ENCODE measurements around the gene CHST15.

CHST15 gene

DNA sequence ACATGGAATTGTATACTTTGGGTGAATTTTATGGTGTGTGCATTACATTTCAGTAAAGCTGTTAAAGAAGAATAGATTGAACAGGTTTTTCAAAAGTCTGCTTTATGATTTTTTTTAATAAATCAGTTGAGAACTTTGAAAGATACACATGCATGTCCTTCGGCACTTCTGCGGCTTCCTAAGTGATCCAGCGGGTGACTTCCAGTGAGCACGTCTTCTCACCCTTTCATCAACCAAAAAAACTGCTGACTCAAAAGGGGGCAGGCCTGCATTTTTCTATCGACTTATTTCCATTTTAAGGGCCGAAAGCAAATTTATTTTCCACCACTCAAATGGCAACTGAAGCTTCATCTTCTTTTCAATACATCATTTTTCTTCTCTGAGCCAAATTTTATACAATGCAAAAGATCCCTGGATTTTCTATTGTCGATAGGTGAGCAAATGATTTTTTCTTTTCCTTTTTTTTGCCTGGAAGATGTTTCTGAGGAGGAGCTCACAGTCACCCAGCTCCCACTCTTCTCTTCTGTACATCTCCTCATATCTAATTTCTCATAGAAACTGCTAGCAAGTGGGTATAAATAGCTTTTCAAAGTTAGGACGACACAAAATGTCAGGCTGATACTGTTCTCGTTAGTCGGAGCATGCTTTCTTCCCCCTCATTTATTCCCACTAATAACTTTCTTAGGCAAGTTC is 10.2 kb downstream of the CHST15 start:
- in situ Hi-C loops (cut with MboI; ENCODE audit: low sequenced_read_pairs): no loop called here

DNA sequence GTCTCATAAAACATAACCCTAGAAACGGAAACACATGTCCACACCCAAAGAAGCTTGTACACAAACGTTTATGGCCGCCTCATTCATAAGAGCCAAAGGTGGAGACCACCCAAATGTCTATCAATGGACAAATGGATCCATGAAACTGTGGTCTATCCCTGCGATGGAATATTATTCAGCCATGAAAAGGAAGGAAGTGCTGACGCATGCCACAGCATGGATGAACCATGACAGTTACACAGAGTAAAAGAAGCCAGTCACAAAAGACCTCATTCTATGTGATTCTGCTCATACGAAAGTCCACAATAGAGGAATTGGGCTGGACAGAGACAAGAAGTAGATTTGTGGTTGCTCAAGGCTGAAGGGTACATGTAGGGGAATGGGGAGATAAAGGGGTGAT is 10.8 kb downstream of the CHST15 start:
- in situ Hi-C loops (cut with MboI; ENCODE audit: low sequenced_read_pairs): no loop called here

DNA sequence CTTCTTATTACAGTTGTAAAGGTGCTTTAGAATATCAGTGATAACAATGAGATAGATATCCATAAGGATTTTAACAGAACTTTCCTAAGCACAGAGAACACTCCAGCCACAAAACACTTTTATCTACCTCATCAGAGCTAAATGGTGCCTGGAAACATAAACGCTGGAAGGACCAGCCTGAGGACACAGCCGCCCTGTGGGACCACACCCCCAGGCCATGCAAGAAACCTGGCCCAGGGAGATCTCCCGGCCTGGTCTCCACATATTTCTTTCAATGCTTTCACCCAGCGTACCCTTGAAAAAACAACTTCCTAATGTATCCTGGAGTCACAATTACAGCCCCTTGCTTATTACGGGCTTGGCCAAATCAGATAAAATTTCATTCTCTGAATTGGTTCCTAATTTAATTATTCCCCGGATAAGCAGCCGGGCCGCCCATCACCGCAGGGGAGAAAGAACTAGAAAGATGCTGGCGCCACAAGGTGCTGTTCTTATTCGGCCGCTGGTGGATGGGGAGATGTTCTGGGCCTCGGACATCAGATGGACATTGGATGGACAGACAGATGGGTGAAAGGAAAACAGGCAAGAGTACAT is 11.8 kb downstream of the CHST15 start:
- in situ Hi-C loops (cut with MboI; ENCODE audit: low sequenced_read_pairs): no loop called here

DNA sequence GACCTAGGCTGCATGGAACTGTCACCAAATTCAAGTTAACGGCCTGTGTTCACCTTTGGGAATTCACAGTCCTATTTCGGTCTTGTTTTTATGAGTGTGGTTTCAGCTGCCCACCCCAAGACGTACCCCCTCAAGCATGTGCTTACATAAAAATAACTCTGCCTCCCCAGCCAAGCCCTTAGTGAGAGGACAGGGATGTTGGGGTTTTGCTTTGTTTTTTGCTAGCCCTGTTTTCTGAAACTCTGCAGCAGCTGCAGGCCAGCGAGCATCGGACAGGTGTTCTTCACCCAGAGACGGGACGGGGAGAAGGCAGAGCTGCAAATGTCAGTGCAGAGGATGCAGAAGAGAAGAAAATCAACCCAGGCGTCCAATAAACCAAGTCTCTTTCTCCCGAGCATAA is 13.5 kb downstream of the CHST15 start:
- in situ Hi-C loops (cut with MboI; ENCODE audit: low sequenced_read_pairs): no loop called here

DNA sequence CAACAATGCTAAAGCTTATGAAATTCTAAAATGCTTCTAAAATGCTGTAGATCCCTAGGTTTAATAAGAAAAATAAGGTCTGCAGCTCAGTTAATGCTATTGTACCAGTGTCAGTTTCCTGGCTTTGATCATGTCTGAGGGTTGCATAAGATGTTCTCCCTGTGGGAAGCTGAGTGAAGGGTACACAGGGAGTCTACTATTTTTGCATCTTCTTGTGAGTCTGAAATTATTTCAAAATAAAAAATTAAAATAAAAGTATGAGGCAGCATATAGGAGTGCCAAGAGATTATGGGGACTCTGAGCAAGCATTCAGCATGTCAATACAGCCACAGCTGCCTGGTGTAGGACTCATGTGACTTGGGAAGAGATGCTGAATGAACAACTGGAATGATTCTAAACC is 14.7 kb downstream of the CHST15 start:
- in situ Hi-C loops (cut with MboI; ENCODE audit: low sequenced_read_pairs): no loop called here

DNA sequence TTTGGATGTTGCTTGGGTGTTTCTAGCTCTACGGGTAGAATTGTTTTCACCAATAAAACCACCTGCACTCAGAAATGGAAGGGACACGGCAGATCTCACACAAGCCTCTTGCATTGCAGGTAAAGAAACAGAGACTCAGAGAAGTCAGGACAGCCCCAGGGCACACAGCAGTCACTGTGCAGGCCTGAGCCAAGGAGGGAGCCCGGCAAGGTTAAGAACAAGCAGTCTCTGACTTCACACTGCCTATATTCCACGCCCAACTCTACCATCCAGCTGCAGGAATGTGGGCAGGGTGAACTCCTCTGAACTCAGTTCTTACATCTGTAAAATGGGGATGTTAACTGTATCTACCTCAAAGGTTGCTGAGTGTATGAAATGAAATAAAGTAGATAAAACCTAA is 15.4 kb downstream of the CHST15 start:
- in situ Hi-C loops (cut with MboI; ENCODE audit: low sequenced_read_pairs): no loop called here

DNA sequence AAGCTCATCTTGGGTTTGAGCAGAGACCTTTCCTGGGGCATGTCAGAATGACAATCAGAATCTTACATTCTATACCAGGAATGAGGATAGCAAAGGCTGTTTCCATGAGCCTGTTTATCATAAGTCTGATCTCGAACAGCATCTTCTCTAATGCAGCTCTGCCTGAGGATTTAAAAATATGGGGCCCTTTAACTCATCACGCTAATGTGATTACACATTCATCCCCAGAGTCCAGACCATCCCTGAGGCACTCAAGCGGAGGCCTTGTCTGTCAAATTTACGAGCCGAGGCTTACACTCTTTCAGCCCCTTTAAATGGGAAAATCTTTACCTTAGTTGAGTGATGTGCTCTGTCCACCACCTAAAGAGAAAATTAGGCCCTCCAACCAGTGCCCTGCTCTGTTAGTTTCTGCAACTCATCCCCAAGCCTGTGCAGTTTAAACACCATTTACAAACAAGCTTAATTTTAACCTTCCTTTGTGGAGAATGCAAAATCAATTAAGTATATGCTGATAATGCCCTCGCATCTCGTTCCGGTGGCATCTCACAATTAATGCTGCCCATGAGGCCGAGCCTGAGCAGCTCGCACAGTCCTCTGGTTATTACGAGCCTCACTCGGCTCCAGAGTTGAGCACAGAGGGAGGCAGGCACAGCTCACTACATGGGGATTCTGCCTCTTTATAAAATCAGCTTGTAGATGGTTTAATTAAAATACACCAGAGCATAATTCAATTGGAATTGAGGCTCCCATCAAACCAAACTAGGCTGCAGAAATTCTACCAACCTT is 16.0 kb downstream of the CHST15 start:
- in situ Hi-C loops (cut with MboI; ENCODE audit: low sequenced_read_pairs): no loop called here

DNA sequence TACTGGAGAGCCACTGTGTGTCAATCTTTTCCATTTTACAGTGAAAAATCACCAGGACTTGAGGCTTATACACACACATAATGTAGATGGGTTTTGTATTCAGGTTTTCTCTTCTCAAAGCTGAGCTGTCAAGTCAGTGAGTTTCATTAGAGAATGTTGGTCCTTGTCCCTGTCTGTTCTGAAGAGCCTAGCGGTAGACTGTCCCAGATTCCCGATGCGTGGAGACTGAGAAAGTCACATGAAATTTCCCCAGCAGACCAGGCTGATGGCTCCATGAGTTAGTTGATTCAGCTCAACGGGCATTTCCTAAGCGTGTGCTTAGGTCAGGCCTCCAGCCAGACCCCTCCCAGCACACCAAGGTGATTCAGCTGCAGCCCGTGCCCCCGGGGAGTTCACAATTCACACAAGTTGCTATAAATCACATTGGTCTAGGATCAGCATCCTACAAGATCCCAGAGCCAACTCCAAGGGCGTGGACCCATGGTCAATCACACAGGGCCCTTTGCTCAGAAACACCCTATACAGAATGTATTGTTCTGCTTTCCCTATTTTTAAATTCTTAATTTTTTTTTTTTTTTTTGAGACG is 17.2 kb downstream of the CHST15 start:
- in situ Hi-C loops (cut with MboI; ENCODE audit: low sequenced_read_pairs): no loop called here

DNA sequence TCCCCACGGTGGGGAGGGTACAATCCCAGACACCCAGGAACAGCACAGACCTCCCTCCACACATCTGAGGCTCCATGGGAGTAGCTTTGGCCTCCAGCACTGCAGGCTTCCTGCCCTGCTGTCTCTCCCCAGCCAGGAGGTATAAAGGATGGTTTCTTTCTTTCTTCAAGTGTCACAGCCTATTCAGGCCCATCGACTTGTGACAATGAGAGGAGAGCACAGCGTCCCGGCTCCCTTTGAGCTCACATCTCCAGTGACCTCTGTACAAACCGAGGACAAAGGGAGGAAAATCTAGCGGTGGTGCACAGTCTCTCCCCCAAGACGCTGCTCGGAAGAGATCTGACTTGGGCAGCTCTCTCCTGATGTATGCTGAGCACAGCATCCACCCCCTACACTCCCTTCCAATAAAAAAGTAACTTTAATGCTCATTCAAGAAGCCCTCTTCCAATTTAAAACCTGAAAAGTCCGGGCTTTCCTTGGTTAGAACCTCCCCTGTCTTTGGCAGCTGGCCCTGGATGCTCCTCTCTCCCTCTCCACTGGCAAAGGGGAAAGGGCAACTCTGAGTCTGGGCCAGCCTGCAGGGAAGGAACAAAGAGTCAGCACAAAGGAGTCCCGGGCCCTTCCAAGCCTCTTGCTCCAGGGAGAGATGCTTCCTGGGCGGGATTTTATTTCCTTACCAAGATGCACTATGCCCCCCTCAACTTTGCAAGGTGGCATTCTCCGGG is 18.0 kb downstream of the CHST15 start:
- in situ Hi-C loops (cut with MboI; ENCODE audit: low sequenced_read_pairs): no loop called here

DNA sequence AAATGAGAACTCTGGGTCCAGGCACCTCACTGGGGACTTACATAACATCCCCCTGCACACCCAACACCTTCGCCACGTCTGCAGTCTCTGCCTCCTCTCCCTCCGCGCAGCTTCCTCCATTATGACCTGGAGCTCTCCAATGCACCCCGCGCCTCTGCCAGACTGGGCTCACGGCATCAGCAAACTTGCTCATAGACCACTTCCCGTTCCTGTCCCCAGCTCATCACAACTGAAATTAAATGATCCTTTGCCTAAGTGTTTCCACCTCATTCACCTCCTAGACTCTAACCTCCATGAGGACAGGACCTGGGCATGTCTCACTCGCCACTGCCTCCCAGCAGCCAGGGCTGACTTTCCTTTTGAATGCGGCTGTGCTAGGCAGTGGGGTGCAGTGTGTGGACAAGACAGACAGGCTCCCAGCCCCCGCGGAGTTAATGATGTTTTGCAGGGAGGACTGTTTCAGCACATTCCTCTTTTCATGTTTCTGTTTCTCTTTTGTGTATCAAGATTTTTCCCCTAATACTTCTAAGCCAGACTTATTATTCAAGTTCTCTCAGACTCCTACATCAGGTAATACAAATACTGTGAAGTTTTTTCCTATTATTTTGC is 18.8 kb downstream of the CHST15 start:
- in situ Hi-C loops (cut with MboI; ENCODE audit: low sequenced_read_pairs): no loop called here

DNA sequence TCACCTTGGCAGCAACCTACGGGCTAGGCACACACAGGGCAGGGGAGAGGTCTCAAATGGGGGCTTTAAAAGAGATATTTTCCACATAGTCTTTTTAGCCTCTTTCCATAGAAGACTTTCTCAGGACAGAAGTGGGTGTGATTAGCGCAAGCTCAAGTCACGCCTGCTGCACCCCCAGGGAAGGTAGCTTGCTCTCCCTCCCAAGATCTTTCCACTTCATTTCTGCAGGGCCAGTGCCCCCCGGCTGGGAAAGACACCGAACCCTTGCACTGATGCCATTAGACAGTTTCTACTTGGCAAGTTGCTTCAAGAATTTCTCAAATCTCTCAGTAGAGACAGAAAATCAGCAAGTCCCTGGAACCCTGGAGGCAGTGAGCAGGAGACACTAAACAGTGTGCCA is 19.4 kb downstream of the CHST15 start:
- in situ Hi-C loops (cut with MboI; ENCODE audit: low sequenced_read_pairs): no loop called here

DNA sequence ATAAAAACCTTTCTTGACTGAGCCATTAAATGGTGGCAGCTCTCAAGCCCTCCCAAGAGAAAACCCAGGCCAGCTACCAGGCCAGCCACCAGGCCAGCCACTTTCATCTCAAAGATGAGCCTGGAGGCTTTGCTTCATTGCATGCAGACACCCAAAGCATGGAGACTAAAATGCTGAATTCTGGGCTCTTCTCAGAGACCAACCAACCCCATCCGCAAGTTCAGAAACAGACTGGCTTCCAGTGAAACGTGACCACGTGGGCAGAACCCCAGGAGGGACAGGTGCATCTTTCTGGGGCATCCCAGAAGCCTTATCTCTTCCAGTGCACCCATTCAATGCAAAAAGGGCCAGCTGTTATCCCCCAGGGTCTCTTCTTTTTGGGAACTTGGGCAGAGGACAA is 20.9 kb downstream of the CHST15 start:
- in situ Hi-C loops (cut with MboI; ENCODE audit: low sequenced_read_pairs): no loop called here

DNA sequence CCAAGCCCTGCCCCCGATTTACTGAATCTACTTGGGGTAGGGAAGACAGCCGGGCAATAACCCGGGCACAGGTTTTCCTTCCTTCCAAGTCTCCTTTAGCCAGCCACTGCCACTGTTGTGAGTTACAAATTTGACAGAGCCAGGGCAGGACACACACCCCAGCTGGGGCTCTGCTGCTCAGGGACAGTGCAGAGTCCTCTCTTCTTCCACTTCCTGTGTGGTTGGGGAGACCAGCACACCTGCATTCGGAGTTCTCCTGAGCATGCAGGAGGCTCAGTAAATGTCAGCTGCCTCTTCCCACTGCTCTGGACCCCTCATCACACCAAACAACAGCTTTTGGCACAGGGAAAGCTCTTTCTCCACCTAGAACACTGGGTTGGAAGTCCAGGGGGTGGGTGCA is 21.3 kb downstream of the CHST15 start:
- in situ Hi-C loops (cut with MboI; ENCODE audit: low sequenced_read_pairs): no loop called here

DNA sequence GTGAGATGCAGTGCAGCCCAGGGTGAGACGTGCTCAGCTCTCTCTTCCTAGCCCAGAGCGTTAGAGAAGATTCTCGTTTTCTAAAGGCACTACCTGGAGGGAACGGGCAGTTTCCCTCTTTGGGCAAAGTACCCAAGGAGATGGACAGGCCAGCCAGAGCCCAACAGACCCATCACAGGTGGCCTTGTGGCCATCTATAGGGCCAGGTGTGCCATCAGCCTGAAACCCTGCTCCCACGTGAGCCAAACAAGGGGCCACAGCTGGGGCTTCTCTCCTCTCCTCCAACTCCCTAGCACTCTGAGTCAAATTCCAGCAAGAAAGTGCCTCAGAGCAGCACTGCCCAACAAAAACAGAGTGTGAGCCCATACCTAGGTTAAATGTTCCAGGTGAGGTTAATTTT is 22.3 kb downstream of the CHST15 start:
- in situ Hi-C loops (cut with MboI; ENCODE audit: low sequenced_read_pairs): no loop called here

DNA sequence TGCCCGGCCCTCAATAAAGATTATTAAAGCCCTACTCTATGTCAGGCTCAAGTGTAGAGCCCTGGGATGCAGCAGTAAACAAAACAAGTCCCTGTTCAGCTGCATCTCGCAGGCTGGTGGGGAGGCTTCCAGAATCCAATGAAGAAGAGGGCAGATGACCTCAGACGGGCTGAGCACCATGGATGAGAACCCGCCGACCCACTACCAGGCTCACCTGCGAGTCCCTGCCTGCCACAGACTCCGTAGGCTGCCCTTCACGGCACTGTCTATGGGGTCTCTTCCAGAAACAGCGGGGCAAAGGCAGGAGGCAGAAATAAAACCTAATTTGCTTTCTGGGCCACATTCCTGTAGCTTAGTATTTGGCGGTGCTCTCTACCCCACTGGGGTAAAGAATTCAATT is 22.7 kb downstream of the CHST15 start:
- in situ Hi-C loops (cut with MboI; ENCODE audit: low sequenced_read_pairs): no loop called here

DNA sequence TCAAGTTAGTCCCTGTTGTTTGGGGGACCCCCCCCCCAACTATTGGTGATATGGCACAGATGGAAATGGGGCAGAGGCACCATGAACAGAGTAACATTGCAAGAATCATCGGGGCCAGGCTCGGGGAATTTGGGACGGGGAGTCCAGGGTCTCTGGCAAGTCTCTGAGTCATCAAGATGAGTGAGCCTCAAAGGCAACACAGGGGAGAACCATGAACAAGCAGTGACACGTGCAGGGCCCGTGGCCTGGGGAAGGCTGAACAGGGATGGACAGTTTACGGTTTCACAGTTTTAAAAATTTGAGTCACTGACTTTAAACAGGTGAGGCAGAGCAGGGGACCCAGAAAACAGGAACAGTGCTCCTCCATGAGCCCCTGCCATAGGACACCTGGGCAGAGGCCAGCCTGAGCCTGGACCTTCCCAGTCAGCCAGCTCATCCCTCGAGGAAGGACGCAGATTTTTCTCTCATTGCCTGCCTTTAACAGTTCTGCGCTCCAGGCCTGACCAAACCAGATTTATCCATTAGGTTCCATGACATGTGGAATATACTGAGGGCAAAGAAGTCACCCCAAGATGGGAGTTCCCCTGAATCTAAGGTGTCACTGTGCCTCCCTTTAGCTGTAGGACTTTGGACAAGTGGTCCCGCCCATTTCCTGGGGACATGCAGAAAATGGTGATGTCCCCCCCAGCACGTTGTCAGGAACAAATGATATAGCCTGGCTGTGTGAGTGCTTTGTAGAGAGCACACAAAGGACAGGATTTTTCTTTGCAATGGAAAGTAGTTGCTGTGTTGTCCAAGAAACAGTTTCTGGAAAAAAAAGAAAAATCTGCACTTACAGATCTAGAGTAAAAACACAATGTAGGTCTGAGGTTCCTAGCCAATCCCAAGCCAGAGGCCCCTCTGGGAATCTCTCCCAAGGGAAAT is 23.8 kb downstream of the CHST15 start:
- in situ Hi-C loops (cut with MboI; ENCODE audit: low sequenced_read_pairs): no loop called here

DNA sequence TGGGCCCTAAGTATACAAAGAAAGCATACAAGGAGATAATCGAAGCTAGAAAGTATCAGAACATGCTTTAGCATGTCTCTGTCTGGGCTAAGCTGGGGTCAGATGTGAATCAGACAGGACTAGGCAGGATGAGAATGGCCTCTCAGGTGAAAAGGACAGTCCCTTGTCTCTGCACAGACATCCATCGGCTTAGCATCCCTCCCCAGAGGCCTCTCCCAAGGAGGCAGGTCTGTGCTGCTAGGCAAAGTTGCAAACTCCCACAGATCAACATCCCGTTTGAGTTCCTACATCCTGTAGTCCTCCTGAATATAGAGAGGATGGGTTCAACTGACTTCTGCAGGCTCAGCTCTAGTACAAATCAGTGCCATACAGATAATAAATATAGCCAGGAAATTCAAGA is 24.5 kb downstream of the CHST15 start:
- in situ Hi-C loops (cut with MboI; ENCODE audit: low sequenced_read_pairs): no loop called here

DNA sequence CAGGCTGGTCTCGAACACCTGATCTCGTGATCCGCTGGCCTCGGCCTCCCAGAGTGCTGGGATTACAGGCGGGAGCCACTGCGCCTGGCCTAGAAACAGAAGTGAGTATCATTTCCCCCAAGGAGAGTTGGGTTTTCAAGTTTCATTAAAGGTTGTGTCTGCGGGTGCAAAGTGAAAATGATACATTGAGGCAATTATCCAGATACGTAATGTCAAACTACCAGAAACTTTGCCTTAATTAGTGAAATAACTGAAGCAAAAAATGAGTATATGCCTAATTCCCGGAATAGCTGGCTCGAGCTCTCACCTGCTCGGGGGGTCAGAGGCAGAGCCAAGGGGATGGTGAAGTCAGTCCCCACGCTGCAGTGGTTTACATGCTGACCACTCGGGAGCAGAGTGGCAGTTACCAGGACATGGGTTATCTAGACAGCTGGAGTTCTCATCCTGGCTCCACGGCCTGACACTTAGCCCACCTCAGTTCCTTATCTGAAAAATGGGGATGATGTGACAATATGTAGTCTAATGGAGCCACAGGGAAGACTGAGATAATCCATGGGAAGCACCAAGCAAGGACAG is 25.5 kb downstream of the CHST15 start:
- in situ Hi-C loops (cut with MboI; ENCODE audit: low sequenced_read_pairs): no loop called here
